Natural killer cell (primary cell): ENCODE measurements around the gene PUM2. TPM values are rescaled to one million over a fixed set of nuclear protein-coding genes. Genes with fewer than 3 reads are reported as not detected.

Source experiments
- ATAC-seq, 3 donors: fragments of 150-1000 bp in 2 of 3; fragments of 200-7000 bp in 1 of 3; cut with Tn5 transposase; 1 replicate in 1 of 3; 2 replicates in 2 of 3; pipeline ENCODE4 v1.10.0; 2021; ENCODE audit warnings: mild to moderate bottlenecking in 2 of 3, moderate library complexity in 2 of 3
- DNase-seq, 2 donors: peaks; one replicate each; pipeline versions ENCODE4 v3.0.0 to v3.0.0-alpha.2; 2013 to 2021; ENCODE audit warnings: mixed read lengths in 1 of 2
- H3K27ac ChIP-seq: one replicate; pipeline ENCODE4 v1.5.1; 2013; ENCODE audit warnings: mild to moderate bottlenecking, low read length
- H3K27me3 ChIP-seq: one replicate; pipeline ENCODE4 v1.6.1; 2013; ENCODE audit warnings: low read length; ENCODE audit not compliant: control insufficient read depth, insufficient read depth
- H3K36me3 ChIP-seq: one replicate; pipeline ENCODE4 v1.6.1; 2013; ENCODE audit warnings: low read length; ENCODE audit not compliant: control insufficient read depth, insufficient read depth
- H3K4me1 ChIP-seq: one replicate; pipeline ENCODE4 v1.6.1; 2013; ENCODE audit warnings: low read length; ENCODE audit not compliant: control insufficient read depth, insufficient read depth
- H3K4me3 ChIP-seq: one replicate; pipeline ENCODE4 v1.5.1; 2013; ENCODE audit warnings: low read length
- H3K9me3 ChIP-seq: one replicate; pipeline ENCODE4 v1.6.1; 2013; ENCODE audit warnings: low read length; ENCODE audit not compliant: control insufficient read depth, insufficient read depth
- H3K27ac Mint-ChIP-seq, 2 donors: one replicate each; pipeline ENCODE4 v1.8.0; 2022; ENCODE audit warnings: mild to moderate bottlenecking in 2 of 2, mixed read lengths in 2 of 2, moderate library complexity in 1 of 2
- H3K27me3 Mint-ChIP-seq, 2 donors: one replicate each; pipeline ENCODE4 v1.8.0; 2022; ENCODE audit warnings: low read depth in 2 of 2, mixed read lengths in 2 of 2
- H3K36me3 Mint-ChIP-seq: one replicate; pipeline ENCODE4 v1.8.0; 2022; ENCODE audit warnings: mixed read lengths
- H3K4me1 Mint-ChIP-seq, 2 donors: one replicate each; pipeline ENCODE4 v1.8.0; 2022; ENCODE audit warnings: mixed read lengths in 2 of 2
- H3K4me3 Mint-ChIP-seq: one replicate; pipeline ENCODE4 v1.8.0; 2022; ENCODE audit warnings: mild to moderate bottlenecking, moderate library complexity, mixed read lengths
- H3K9me3 Mint-ChIP-seq, 2 donors: one replicate each; pipeline ENCODE4 v1.8.0; 2022; ENCODE audit warnings: mixed read lengths in 2 of 2
- CTCF ChIP-seq: fragments of 200-600 bp; IDR thresholded peaks from one replicate; pipeline ENCODE4 v1.8.0; 2022; ENCODE audit warnings: antibody characterized with exemption
- WGBS: methylation state at CpG from one replicate; pipeline ENCODE4 v1.1.7; 2013; ENCODE audit warnings: missing lambda C conversion rate; ENCODE audit not compliant: insufficient coverage; 5-methylcytosine and 5-hydroxymethylcytosine counted together
- intact Hi-C: fragments of 100-400 bp; cut with micrococcal nuclease; formaldehyde crosslinking; loops from one replicate; pipeline ENCODE4 v1.14.2; 2022
- total RNA-seq, 4 donors: library from RNA; stranded (reverse); fragments of 120-200 nt in 1 of 4; gene quantifications; one replicate each; pipeline versions ENCODE4 v1.2.3 to v1.2.4, GENCODE V29; 2013 to 2022

Gene PUM2
- total RNA-seq, 3 donors from 2014 or later (not counting 1 experiment from before 2014, with no cell fraction given) = 115 to 157 (median 130) TPM

- intact Hi-C loops = no loop called here
- no peaks in the 10 kb centered on the region for H3K4me1 Mint-ChIP-seq
- Histone ChIP-seq H3K27ac (no peak overlapping the region), H3K36me3 (no peaks in the 10 kb centered on the region), H3K4me1 (no peaks in the 10 kb centered on the region), H3K9me3 (no peaks in the 10 kb centered on the region), H3K27me3 (no peaks in the 10 kb centered on the region), H3K4me3 (no peak overlapping the region)
- no peak overlapping the region for H3K27ac Mint-ChIP-seq
- no peaks in the 10 kb centered on the region for H3K9me3 Mint-ChIP-seq
- no peak overlapping the region for H3K4me3 Mint-ChIP-seq
- 76% methylated on average over 13 of the region's 13 CpGs for WGBS
- H3K27me3 Mint-ChIP-seq = peaks cover 7 to 10% of the 10 kb centered on the region in 2 donors
- ATAC-seq = no peak
- DNase-seq = no peak
- H3K36me3 Mint-ChIP-seq = no peaks in the 10 kb centered on the region
- no peak for TF ChIP-seq CTCF
Measured at GRCh38 chr2:20215183-20216040, 135.2 kb downstream of the PUM2 start.

- intact Hi-C loops = no loop called here
- H3K4me1 Mint-ChIP-seq = no peaks in the 10 kb centered on the region
- WGBS = 95% methylated on average over 2 of the region's 2 CpGs
- H3K4me3 ChIP-seq = no peak overlapping the region
- no peaks in the 10 kb centered on the region for H3K36me3 Mint-ChIP-seq
- DNase-seq = no peak
- no peak overlapping the region for H3K27ac ChIP-seq
- no peak for ATAC-seq
- H3K4me3 Mint-ChIP-seq = no peak overlapping the region
- H3K27ac Mint-ChIP-seq = no peak overlapping the region
- TF ChIP-seq CTCF = no peak
- H3K9me3 ChIP-seq = no peaks in the 10 kb centered on the region
- H3K27me3 ChIP-seq = no peaks in the 10 kb centered on the region
- H3K36me3 ChIP-seq = no peaks in the 10 kb centered on the region
- no peaks in the 10 kb centered on the region for H3K4me1 ChIP-seq
- no peaks in the 10 kb centered on the region for H3K9me3 Mint-ChIP-seq
- H3K27me3 Mint-ChIP-seq = peaks cover 0 to 4% of the 10 kb centered on the region in 2 donors
Measured at GRCh38 chr2:20214566-20215182, 136.0 kb downstream of the PUM2 start.

- Histone ChIP-seq H3K36me3 (no peaks in the 10 kb centered on the region), H3K4me1 (no peaks in the 10 kb centered on the region), H3K27me3 (no peaks in the 10 kb centered on the region), H3K27ac (no peak overlapping the region), H3K9me3 (no peaks in the 10 kb centered on the region), H3K4me3 (no peak overlapping the region)
- Mint-ChIP-seq H3K36me3 (no peaks in the 10 kb centered on the region), H3K27ac (no peak overlapping the region), H3K4me3 (no peak overlapping the region), H3K27me3 (peaks cover 0 to 4% of the 10 kb centered on the region in 2 donors), H3K4me1 (no peaks in the 10 kb centered on the region), H3K9me3 (no peaks in the 10 kb centered on the region)
- ATAC-seq = no peak
- intact Hi-C loops = no loop called here
- WGBS = 79% methylated on average over 8 of the region's 9 CpGs
- no peak for DNase-seq
- no peak for TF ChIP-seq CTCF
Measured at GRCh38 chr2:20213651-20214565, 136.7 kb downstream of the PUM2 start.
